ENCODE results near the gene FBXL17.

DNA sequence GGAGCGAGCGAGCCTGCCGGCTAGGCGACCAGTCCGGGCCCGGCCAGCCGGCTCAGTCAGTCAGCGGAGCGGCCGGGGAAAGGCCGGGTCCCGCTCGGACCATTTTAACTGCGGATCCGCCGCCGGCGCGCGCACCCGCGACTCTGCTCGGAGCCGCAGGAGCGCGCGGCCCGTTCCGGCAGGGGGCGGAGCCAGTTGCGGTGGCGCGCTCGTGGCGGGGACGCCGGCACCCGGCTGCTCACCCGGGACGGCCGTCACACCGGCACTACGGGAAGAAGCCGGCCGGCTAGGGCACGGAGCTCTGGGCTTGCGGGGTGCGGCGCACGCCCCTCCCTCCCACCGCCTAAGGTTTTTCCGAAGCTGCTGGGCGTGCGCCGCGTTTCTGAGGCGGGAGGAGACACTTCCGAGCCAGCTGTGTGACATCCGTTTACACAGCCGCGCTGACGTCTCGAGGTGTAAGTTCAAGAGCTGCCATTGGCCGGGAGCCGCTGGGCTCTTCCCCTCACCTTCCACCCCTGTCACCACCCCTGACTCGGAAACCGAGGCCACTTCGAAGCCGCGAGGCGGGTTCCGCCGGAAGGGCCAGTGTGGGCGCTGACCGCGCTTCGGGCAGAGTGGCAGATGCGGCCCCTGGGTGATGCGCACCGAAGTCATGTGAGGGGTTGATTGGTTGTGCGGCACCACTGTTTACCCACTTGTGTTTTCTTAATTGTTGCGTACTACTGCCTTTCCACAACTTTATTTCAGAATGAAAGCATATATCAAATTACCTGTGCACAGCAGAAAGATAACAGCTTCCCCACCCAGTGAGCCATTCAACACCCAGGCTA is at the start of gene FBXL17:
- TF ChIP-seq EZH2 (IDR thresholded peaks at IDR 0.05; ENCODE audit: borderline replicate concordance, low read depth, low read length, severe bottlenecking), result no peak
- TF ChIP-seq, protein P1, sequence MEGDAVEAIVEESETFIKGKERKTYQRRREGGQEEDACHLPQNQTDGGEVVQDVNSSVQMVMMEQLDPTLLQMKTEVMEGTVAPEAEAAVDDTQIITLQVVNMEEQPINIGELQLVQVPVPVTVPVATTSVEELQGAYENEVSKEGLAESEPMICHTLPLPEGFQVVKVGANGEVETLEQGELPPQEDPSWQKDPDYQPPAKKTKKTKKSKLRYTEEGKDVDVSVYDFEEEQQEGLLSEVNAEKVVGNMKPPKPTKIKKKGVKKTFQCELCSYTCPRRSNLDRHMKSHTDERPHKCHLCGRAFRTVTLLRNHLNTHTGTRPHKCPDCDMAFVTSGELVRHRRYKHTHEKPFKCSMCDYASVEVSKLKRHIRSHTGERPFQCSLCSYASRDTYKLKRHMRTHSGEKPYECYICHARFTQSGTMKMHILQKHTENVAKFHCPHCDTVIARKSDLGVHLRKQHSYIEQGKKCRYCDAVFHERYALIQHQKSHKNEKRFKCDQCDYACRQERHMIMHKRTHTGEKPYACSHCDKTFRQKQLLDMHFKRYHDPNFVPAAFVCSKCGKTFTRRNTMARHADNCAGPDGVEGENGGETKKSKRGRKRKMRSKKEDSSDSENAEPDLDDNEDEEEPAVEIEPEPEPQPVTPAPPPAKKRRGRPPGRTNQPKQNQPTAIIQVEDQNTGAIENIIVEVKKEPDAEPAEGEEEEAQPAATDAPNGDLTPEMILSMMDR (IDR thresholded peaks at IDR 0.05; ENCODE audit: borderline replicate concordance, extremely low read depth, low read length, poor library complexity, severe bottlenecking), result no peak

All from DND-41 (cell line).